SK-N-MC (cell line): Measurements from ENCODE around the gene XPR1.

Experiments
- EZH2 ChIP-seq: fragments of 200-600 bp; sonication (generic); IDR thresholded peaks from one replicate; pipeline ENCODE4 v1.6.1; 2017; ENCODE audit warnings: antibody characterized with exemption
- FOXP2 ChIP-seq: optimal IDR thresholded peaks from 2 replicates; pipeline ENCODE3; 2011; ENCODE audit warnings: mild to moderate bottlenecking, moderate library complexity; ENCODE audit not compliant: insufficient read depth; ENCODE audit errors: extremely low read length, control extremely low read depth
- POLR2AphosphoS5 ChIP-seq: IDR thresholded peaks from 2 replicates; pipeline ENCODE4 v1.6.1; 2012; ENCODE audit warnings: mild to moderate bottlenecking, low read depth, low read length, borderline replicate concordance

GRCh38 chr1:180622658-180623508 lies 8.9 kb upstream of the XPR1 start:
- no peak for TF ChIP-seq EZH2
- no peak for TF ChIP-seq POLR2AphosphoS5
- TF ChIP-seq FOXP2, result no peak
